Astrocyte of the spinal cord (primary cell): ENCODE results near the gene NADSYN1.
"Not testable (repeated sequence)": the region's sequence is repeated elsewhere in the genome, so short reads cannot be mapped to it uniquely, and the experiment has no call there.

ENCODE experiments used
- DNase-seq: peaks from one replicate; pipeline ENCODE4 v3.0.0; 2011; ENCODE audit warnings: low read depth, low spot score
- H3K4me3 ChIP-seq: 2 replicates; pipeline ENCODE4 v1.5.1; 2011; ENCODE audit warnings: low read depth, mild to moderate bottlenecking, low read length, moderate library complexity
- in situ Hi-C: cut with HindIII; loops from 2 replicates; pipeline ENCODE4 v1.10.0; 2017; ENCODE audit warnings: low sequenced_read_pairs
- TF ChIP-seq, protein P1 (sequence below): IDR thresholded peaks from 2 replicates; pipeline ENCODE4 v1.5.1; 2012; ENCODE audit warnings: low read depth, mild to moderate bottlenecking, low read length, inconsistent platforms

The NADSYN1 gene

GRCh38 chr11:71527576-71528210 lies 74.7 kb downstream of the NADSYN1 start:
- TF ChIP-seq, protein P1, sequence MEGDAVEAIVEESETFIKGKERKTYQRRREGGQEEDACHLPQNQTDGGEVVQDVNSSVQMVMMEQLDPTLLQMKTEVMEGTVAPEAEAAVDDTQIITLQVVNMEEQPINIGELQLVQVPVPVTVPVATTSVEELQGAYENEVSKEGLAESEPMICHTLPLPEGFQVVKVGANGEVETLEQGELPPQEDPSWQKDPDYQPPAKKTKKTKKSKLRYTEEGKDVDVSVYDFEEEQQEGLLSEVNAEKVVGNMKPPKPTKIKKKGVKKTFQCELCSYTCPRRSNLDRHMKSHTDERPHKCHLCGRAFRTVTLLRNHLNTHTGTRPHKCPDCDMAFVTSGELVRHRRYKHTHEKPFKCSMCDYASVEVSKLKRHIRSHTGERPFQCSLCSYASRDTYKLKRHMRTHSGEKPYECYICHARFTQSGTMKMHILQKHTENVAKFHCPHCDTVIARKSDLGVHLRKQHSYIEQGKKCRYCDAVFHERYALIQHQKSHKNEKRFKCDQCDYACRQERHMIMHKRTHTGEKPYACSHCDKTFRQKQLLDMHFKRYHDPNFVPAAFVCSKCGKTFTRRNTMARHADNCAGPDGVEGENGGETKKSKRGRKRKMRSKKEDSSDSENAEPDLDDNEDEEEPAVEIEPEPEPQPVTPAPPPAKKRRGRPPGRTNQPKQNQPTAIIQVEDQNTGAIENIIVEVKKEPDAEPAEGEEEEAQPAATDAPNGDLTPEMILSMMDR, result no peak
- in situ Hi-C loops, result no loop called here
- no peak overlapping the region for H3K4me3 ChIP-seq
- DNase-seq, result no peak

- TF ChIP-seq, protein P1, result no peak
- no peak for DNase-seq
- no peak overlapping the region for H3K4me3 ChIP-seq
- in situ Hi-C loops, result no loop called here
These were observed 77.6 kb downstream of the NADSYN1 start for GRCh38 chr11:71530602-71531001.

GRCh38 chr11:71532036-71532610 lies 79.1 kb downstream of the NADSYN1 start:
- in situ Hi-C loops, result no loop called here
- DNase-seq, result no peak
- TF ChIP-seq, protein P1, result no peak
- H3K4me3 ChIP-seq, result no peak overlapping the region

DNA sequence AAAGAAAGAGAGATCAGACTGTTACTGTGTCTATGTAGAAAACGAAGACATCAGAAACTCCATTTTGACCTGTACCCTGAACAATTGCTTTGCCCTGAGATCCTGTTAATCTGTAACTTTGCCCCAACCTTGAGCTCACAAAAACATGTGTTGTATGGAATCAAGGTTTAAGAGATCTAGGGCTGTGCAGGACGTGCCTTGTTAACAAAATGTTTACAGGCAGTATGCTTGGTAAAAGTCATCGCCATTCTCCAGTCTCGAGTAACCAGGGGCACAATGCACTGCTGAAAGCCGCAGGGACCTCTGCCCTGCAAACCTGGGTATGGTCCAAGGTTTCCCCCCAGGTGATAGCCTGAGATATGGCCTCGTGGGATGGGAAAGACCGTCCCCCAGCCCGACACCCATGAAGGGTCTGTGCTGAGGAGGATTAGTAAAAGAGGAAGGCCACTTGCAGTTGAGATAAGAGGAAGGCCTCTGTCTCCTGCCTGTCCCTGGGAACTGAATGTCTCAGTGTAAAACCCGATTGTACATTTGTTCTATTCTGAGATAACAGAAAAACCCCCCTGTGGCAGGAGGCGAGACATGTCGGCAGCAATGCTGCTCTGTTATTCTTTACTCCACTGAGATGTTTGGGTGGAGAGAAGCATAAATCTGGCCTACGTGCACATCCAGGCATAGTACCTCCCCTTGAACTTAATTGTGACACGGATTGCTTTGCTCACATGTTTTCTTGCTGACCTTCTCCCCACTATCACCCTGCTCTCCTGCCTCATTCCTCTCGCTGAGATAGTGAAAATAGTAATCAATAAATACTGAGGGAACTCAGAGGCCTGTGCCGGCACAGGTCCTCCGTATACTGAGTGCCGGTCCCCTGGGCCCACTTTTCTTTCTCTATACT lies 82.0 kb downstream of the NADSYN1 start:
- DNase-seq, in situ Hi-C loops, H3K4me3 ChIP-seq: not testable (repeated sequence)

- in situ Hi-C loops, result no loop called here
- TF ChIP-seq, protein P1, result no peak
- no peak for DNase-seq
- no peak overlapping the region for H3K4me3 ChIP-seq
These were observed 82.8 kb downstream of the NADSYN1 start for GRCh38 chr11:71535825-71536224.

DNA sequence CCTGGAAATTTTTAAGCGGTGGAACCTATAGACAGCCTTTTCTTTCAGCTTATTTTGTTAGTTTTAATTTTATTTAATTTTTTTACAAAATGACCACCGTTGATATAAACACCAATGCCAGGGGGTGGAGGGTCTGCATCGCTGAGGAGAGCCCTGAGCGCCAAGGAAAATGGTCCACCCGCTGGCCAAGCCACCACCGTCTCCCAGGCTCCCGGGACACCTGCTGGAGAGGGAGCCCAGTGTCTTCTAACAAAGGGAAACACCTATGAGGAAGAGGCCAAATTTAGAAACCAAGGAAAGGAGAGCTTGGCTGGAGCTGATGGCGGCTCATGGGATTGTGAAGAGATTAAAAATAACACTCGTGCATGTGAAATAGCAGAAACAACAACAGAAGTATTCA lies 84.5 kb downstream of the NADSYN1 start:
- DNase-seq, result no peak
- in situ Hi-C loops, result no loop called here
- TF ChIP-seq, protein P1, result no peak

GRCh38 chr11:71537977-71538665 lies 85.1 kb downstream of the NADSYN1 start, which contains the start of gene KRTAP5-8:
Gene KRTAP5-8 (plus strand): TSS chr11:71538025. CDS start chr11:71538056, 31 bp downstream.
- DNase-seq, in situ Hi-C loops, H3K4me3 ChIP-seq: not testable (repeated sequence)

More for the DNA sequence above, 84.5 kb downstream of the NADSYN1 start:
- H3K4me3 ChIP-seq, result no peak overlapping the region
